ENCODE data around the gene KYNU. TPM values are rescaled to one million over a fixed set of nuclear protein-coding genes. Genes with fewer than 3 reads are reported as not detected.

KYNU gene
- total and polyA plus RNA-seq, 3 donors from 2014 or later, result 4.5 to 31.9 (median 6.8) TPM

GRCh38 chr2:142989273-142990204 is 112.1 kb downstream of the KYNU start:
- no peak for TF ChIP-seq POLR2A (IDR thresholded peaks at IDR 0.05)
- TF ChIP-seq, protein P1, sequence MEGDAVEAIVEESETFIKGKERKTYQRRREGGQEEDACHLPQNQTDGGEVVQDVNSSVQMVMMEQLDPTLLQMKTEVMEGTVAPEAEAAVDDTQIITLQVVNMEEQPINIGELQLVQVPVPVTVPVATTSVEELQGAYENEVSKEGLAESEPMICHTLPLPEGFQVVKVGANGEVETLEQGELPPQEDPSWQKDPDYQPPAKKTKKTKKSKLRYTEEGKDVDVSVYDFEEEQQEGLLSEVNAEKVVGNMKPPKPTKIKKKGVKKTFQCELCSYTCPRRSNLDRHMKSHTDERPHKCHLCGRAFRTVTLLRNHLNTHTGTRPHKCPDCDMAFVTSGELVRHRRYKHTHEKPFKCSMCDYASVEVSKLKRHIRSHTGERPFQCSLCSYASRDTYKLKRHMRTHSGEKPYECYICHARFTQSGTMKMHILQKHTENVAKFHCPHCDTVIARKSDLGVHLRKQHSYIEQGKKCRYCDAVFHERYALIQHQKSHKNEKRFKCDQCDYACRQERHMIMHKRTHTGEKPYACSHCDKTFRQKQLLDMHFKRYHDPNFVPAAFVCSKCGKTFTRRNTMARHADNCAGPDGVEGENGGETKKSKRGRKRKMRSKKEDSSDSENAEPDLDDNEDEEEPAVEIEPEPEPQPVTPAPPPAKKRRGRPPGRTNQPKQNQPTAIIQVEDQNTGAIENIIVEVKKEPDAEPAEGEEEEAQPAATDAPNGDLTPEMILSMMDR (IDR thresholded peaks at IDR 0.05), result peak in 2 of 3 experiments; percentile 33 to 58
- H3K4me3 ChIP-seq, result no peak overlapping the region
- H3K27ac ChIP-seq, result no peak overlapping the region
- no peaks in the 10 kb centered on the region for H3K27me3 ChIP-seq
- DNase-seq, result no peak
- H3K36me3 ChIP-seq (ENCODE audit: low read depth, missing control alignments), result no peaks in the 10 kb centered on the region
- whole genome bisulfite sequencing, 2 donors, result 55 to 57% methylated on average over 5 of the region's 5 CpGs
- H3K9me3 ChIP-seq, result no peaks in the 10 kb centered on the region
- intact Hi-C loops (cut with DNase I; ENCODE audit: low total_unique reads), result loop anchor here (10.0 kb wide), 1 partner anchor 305 kb away; no protein-coding TSS in a partner anchor
- no peaks in the 10 kb centered on the region for H3K4me1 ChIP-seq

DNA sequence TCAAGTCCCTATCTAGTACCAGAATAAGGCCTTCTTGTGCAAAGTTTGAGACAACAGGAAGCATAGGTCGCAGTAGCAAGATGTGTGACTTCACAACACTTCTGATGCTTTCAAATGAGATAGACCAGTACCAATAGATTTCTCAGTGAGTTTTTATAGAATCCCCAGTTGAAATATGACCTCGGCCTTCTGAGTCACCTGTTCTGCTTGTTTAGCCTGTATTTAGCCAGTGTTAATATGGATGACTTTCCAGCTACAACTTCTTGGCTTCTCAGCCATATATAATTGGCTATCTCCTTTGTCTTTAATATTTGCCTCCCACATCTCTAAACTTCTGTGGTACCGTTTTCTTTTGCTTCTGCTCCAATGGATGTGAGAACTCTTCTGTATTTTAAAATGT is 113.8 kb downstream of the KYNU start:
- H3K9me3 ChIP-seq, result no peaks in the 10 kb centered on the region
- TF ChIP-seq POLR2A (IDR thresholded peaks at IDR 0.05), result no peak
- TF ChIP-seq, protein P1 (IDR thresholded peaks at IDR 0.05), result no peak
- WGBS, 2 donors, result 75 to 83% methylated on average over 3 of the region's 3 CpGs
- DNase-seq, result no peak
- H3K36me3 ChIP-seq (ENCODE audit: low read depth, missing control alignments), result no peaks in the 10 kb centered on the region
- H3K4me1 ChIP-seq, result no peaks in the 10 kb centered on the region
- no peak overlapping the region for H3K27ac ChIP-seq
- no peak overlapping the region for H3K4me3 ChIP-seq
- no peaks in the 10 kb centered on the region for H3K27me3 ChIP-seq
- intact Hi-C loops (cut with DNase I; ENCODE audit: low total_unique reads), result no loop called here

GRCh38 chr2:142992840-142993239 is 115.4 kb downstream of the KYNU start:
- no peak overlapping the region for H3K27ac ChIP-seq
- no peak overlapping the region for H3K4me3 ChIP-seq
- TF ChIP-seq, protein P1 (IDR thresholded peaks at IDR 0.05), result no peak
- TF ChIP-seq POLR2A (IDR thresholded peaks at IDR 0.05), result no peak
- H3K4me1 ChIP-seq, result no peaks in the 10 kb centered on the region
- H3K9me3 ChIP-seq, result no peaks in the 10 kb centered on the region
- WGBS, 2 donors, result 65 to 66% methylated on average over 4 of the region's 4 CpGs
- H3K36me3 ChIP-seq (ENCODE audit: low read depth, missing control alignments), result no peaks in the 10 kb centered on the region
- H3K27me3 ChIP-seq, result no peaks in the 10 kb centered on the region
- DNase-seq, result no peak
- intact Hi-C loops (cut with DNase I; ENCODE audit: low total_unique reads), result no loop called here

DNA sequence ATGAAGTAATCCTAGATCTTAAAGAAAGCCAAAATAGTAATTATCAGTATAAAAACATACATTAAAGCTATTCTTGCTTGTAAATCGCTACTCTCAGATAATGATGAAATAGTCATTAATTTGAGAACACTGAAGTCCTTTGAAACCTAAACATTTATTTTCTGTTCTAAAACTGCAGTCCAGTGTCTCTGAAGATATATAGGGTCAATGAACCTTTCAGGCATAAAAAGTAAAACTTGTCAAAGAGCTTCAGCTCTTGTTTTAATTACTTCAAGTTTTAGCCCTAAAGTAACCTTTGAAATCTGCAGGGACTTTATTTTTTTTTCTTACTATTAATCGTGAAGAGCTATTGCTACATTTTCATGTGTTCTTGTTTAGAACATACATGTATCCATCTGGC is 116.3 kb downstream of the KYNU start:
- intact Hi-C loops (cut with DNase I; ENCODE audit: low total_unique reads), result no loop called here
- H3K27ac ChIP-seq, result no peak overlapping the region
- TF ChIP-seq POLR2A (IDR thresholded peaks at IDR 0.05), result no peak
- TF ChIP-seq, protein P1 (IDR thresholded peaks at IDR 0.05), result no peak
- H3K27me3 ChIP-seq, result no peaks in the 10 kb centered on the region
- no peaks in the 10 kb centered on the region for H3K9me3 ChIP-seq
- 41 to 51% methylated on average over 2 of the region's 2 CpGs for WGBS, 2 donors
- no peaks in the 10 kb centered on the region for H3K36me3 ChIP-seq (ENCODE audit: low read depth, missing control alignments)
- no peak for DNase-seq
- H3K4me3 ChIP-seq, result no peak overlapping the region
- H3K4me1 ChIP-seq, result no peaks in the 10 kb centered on the region
